IMR-90 (cell line): ENCODE results near the gene DBP. TPM values are rescaled to one million over a fixed set of nuclear protein-coding genes. Genes with fewer than 3 reads are reported as not detected.

Experiments
- polyA plus RNA-seq, 3 experiments: library from polyadenylated mRNA; depleted of rRNA; stranded (reverse); fragments of >200 nt; gene quantifications; 2 replicates each; pipeline ENCODE4 v1.2.3, GENCODE V29; 2012; ENCODE audit warnings: low replicate concordance in 1 of 3
- total RNA-seq: library from RNA; depleted of rRNA; stranded (reverse); fragments of >200 nt; gene quantifications from 2 replicates; pipeline ENCODE4 v1.2.3, GENCODE V29; 2012
- TF ChIP-seq, protein P1 (sequence below): conservative IDR thresholded peaks from 2 replicates; pipeline ENCODE4 v1.5.1; 2012; ENCODE audit warnings: mild to moderate bottlenecking, low read depth, low read length, improper control_type of control experiment

Gene DBP
- total and polyA plus RNA-seq, 2 of the 4 experiments (the other 2 are of a cell fraction), result 3.0 to 3.6 TPM

GRCh38 chr19:48618916-48619691 lies 18.1 kb downstream of the DBP start, which contains the start of the genes RPL18 and SPHK2 (continued):
- TF ChIP-seq, protein P1, sequence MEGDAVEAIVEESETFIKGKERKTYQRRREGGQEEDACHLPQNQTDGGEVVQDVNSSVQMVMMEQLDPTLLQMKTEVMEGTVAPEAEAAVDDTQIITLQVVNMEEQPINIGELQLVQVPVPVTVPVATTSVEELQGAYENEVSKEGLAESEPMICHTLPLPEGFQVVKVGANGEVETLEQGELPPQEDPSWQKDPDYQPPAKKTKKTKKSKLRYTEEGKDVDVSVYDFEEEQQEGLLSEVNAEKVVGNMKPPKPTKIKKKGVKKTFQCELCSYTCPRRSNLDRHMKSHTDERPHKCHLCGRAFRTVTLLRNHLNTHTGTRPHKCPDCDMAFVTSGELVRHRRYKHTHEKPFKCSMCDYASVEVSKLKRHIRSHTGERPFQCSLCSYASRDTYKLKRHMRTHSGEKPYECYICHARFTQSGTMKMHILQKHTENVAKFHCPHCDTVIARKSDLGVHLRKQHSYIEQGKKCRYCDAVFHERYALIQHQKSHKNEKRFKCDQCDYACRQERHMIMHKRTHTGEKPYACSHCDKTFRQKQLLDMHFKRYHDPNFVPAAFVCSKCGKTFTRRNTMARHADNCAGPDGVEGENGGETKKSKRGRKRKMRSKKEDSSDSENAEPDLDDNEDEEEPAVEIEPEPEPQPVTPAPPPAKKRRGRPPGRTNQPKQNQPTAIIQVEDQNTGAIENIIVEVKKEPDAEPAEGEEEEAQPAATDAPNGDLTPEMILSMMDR, result 0 out of 2 replicates have a peak, but pooled peaks have one; percentile 0
